Activated CD4-positive, alpha-beta memory T cell treated with anti-CD3 and anti-CD28 coated beads, Interleukin-2, amount 10 ng/mL, durations not matched to agents 7 days and 5 days (primary cell): ENCODE data around the gene RAD9A. TPM values are rescaled to one million over a fixed set of nuclear protein-coding genes. Genes with fewer than 3 reads are reported as not detected.

ENCODE experiments used
- CTCF ChIA-PET: fragments of 350-600 bp; sonication (Branson Sonifier 250); formaldehyde crosslinking; loops from one replicate; lab custom pipeline; 2021; ENCODE audit warnings: antibody characterized with exemption, inconsistent platforms; lab: Charles Lee
- POLR2A ChIA-PET: fragments of 350-600 bp; sonication (Branson Sonifier 250); formaldehyde crosslinking; loops from one replicate; lab custom pipeline; 2021; ENCODE audit warnings: antibody characterized with exemption; lab: Charles Lee
- DNase-seq: peaks from one replicate; pipeline ENCODE4 v3.0.0-alpha.2; 2020
- H3K27ac Mint-ChIP-seq: one replicate; pipeline ENCODE4 v1.8.0; 2021; ENCODE audit warnings: mild to moderate bottlenecking, mixed read lengths
- H3K27me3 Mint-ChIP-seq: one replicate; pipeline ENCODE4 v1.8.0; 2021; ENCODE audit warnings: mixed read lengths
- H3K36me3 Mint-ChIP-seq: one replicate; pipeline ENCODE4 v1.8.0; 2021; ENCODE audit warnings: low read depth, mixed read lengths
- H3K4me1 Mint-ChIP-seq: one replicate; pipeline ENCODE4 v1.8.0; 2021; ENCODE audit warnings: mixed read lengths
- H3K4me3 Mint-ChIP-seq: one replicate; pipeline ENCODE4 v1.8.0; 2021; ENCODE audit warnings: mild to moderate bottlenecking, mixed read lengths
- H3K9me3 Mint-ChIP-seq: one replicate; pipeline ENCODE4 v1.8.0; 2021; ENCODE audit warnings: mixed read lengths
- total RNA-seq, 2 experiments: library from RNA; stranded (reverse); gene quantifications; one replicate each; pipeline ENCODE4 v1.2.3, GENCODE V29; 2021

RAD9A gene
- total RNA-seq, 2 experiments from 2014 or later = 48.0 to 53.9 TPM

DNA sequence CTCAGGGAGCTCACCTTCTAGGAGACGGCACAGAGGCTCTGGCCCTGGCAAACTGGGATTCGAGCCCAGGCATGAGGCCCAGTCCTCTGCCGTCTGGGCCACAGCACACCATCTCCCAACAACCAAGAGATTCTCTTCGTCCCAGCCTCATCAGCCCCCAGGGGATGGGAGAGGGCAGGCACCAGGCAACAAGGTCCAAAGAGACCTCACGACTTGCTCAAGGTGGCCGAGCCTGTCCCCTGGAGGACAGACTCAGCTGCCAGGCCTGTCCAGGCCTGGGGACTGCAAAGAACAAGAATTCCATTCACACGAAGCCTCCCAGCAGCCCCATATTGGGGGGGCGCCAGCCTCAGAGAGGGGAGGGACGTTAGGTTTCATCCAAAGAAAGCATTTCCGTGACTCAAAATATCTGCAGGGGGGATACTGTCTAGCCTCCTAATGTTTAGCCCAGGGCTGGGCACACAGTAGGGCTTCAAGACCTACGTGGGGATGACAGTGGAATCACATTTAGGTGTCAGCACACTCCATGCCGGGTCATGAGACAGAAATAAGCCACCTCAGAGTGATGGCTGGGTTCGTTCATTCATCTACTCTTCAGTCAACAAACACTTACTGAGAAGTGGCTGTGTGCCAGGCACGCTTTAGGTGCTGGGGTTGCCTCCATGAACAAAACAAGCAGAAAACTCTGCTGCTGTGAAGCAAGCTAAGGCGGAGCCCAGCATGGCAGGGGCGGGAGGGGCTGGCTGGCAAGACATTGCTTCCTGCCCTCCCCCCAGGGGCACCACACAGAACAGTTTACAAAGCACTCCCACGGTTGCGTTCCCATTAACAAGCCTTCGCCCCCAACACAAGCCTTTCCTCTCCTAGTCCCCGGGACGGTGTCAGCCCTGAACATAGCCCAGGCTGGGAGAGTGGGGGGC lies 24.9 kb downstream of the RAD9A start:
- peaks cover 17% of the 10 kb centered on the region for H3K27me3 Mint-ChIP-seq
- H3K27ac Mint-ChIP-seq = peak overlapping the region; percentile 56
- peaks cover 55% of the 10 kb centered on the region for H3K4me1 Mint-ChIP-seq
- ChIA-PET POLR2A (interaction anchor here (1.0 to 11.7 kb wide), 8 partner anchors 9 to 68 kb away, joined by 3 to 155 read pairs (median 15); partner anchors contain the start of genes POLD4, PPP1CA, PTPRCAP and RPS6KB2), CTCF (interaction anchor here (2.5 kb wide), 1 partner anchor 13 kb away, joined by 10 read pairs; the partner anchor contains the start of gene TBC1D10C)
- peak overlapping the region; percentile 38 for H3K4me3 Mint-ChIP-seq
- peak; percentile 63 for DNase-seq
- H3K36me3 Mint-ChIP-seq = no peaks in the 10 kb centered on the region
- no peaks in the 10 kb centered on the region for H3K9me3 Mint-ChIP-seq

DNA sequence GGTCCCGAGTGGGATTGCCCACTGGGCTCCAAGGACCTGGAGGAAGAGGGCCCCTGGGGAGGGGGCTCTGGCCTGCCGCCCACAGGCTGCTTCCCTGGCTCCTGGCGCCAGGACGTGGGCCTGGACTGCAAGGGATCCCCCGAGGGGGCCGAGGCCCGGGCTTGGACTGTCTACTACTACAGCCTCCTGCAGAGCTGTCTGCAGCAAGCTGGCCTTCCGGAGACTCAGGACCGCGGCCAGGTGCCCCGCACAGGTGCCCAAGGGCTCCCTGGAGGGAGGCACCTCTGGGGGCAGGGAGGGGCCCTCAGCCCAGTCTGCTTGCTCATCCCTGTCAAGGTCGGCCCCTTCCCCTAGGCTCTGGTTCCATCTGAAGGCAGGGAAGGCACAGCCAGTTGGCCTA lies 25.6 kb downstream of the RAD9A start:
- ChIA-PET CTCF (interaction anchor here (2.0 to 2.5 kb wide), 2 partner anchors 14 to 16 kb away, joined by 10 read pairs; partner anchors contain the start of genes PPP1CA and TBC1D10C), POLR2A (interaction anchor here (1.0 to 11.7 kb wide), 11 partner anchors 9 to 67 kb away, joined by 3 to 155 read pairs (median 6); partner anchors contain the start of genes AIP, GPR152, POLD4 and PPP1CA)
- Mint-ChIP-seq H3K36me3 (no peaks in the 10 kb centered on the region), H3K9me3 (no peaks in the 10 kb centered on the region), H3K27me3 (peaks cover 17% of the 10 kb centered on the region), H3K27ac (no peak overlapping the region), H3K4me1 (peaks cover 47% of the 10 kb centered on the region), H3K4me3 (no peak overlapping the region)
- DNase-seq = no peak

DNA sequence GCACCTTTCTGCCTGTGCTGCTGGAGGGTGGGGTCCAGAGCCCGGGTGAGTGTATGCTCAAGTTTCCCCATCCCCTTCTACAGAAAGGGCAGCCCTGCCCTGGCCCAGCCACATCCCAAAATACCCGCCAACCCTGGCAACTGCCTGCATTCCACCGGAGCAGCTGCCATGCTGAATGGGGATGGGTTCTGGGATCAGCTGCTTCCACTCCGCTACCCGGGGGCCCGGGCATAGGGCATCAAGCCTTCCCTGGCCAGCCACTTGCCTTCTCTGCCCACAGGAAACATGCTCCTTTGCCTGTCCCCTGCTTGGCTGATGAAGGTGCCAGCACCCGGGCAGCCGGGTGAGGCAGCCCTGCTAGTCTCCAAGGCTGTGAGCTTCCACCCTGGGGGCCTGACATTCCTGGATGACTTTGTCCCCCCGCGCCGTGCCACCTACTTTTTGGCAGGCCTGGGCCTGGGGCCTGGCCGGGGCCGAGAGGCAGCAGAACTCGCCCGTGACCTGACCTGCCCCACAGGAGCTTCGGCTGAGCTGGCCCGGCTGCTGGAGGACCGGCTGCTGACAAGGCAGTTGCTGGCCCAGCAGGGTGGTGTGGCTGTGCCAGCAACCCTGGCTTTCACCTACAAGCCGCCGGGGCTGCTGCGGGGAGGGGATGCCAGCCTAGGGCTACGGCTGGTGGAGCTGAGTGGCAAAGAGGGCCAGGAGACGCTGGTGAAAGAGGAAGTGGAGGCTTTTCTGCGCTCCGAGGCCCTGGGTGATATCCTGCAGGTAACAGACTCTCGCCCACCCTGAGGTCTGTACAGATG lies 26.9 kb downstream of the RAD9A start:
- Mint-ChIP-seq H3K4me3 (no peak overlapping the region), H3K27me3 (peaks cover 13% of the 10 kb centered on the region), H3K9me3 (no peaks in the 10 kb centered on the region), H3K27ac (no peak overlapping the region), H3K4me1 (peaks cover 46% of the 10 kb centered on the region), H3K36me3 (no peaks in the 10 kb centered on the region)
- CTCF ChIA-PET = interaction anchor here (0.6 to 2.5 kb wide), 4 partner anchors 15 to 87 kb away, joined by 3 to 10 read pairs (median 7); partner anchors contain the start of genes PPP1CA and TBC1D10C
- DNase-seq = no peak
- POLR2A ChIA-PET = interaction anchor here (0.6 to 11.7 kb wide), 11 partner anchors 9 to 130 kb away, joined by 3 to 155 read pairs (median 6); partner anchors contain the start of genes AIP, GPR152, POLD4 and PPP1CA

DNA sequence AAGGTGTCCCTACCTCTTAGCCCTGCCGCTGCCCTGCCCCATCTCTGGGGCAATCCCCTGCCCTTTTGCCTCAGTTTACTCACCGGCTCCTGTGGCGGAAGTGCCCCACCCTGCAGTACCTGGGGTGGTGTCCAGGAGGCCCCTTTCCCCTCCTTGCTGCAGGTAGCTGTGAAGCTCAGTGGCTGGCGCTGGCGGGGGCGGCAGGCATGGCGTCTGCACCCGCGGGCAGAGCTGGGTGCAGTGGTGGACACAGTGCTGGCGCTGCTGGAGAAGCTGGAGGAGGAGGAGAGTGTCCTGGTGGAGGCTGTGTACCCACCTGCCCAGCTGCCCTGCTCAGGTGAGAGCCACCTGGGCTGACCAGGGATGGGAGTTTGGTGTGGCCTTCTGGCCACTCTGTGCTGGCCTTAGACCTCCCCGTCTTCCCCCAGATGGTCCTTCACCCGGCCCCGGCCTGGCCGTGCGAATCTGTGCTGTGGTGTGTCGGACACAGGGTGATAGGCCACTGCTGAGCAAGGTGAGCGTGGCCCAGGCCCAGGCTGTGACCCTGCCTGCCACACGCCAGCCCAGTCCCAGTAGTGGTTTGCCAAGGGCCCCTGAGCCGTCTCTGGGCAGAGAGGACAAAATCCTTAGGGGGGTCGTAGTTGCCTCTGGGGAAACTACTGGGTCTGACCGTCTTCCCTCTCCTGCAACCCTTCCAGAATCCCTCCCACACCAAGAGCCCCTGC lies 27.7 kb downstream of the RAD9A start:
- H3K27ac Mint-ChIP-seq = no peak overlapping the region
- DNase-seq = no peak
- no peaks in the 10 kb centered on the region for H3K9me3 Mint-ChIP-seq
- ChIA-PET POLR2A (interaction anchor here (0.6 to 11.7 kb wide), 13 partner anchors 8 to 131 kb away, joined by 3 to 155 read pairs (median 6); partner anchors contain the start of genes AIP, GPR152, POLD4 and PPP1CA), CTCF (interaction anchor here (0.6 to 2.0 kb wide), 5 partner anchors 10 to 39 kb away, joined by 3 to 10 read pairs (median 5); partner anchors contain the start of genes PPP1CA and TBC1D10C)
- peaks cover 13% of the 10 kb centered on the region for H3K27me3 Mint-ChIP-seq
- no peaks in the 10 kb centered on the region for H3K36me3 Mint-ChIP-seq
- peaks cover 47% of the 10 kb centered on the region for H3K4me1 Mint-ChIP-seq
- peak overlapping the region; percentile 17 for H3K4me3 Mint-ChIP-seq

DNA sequence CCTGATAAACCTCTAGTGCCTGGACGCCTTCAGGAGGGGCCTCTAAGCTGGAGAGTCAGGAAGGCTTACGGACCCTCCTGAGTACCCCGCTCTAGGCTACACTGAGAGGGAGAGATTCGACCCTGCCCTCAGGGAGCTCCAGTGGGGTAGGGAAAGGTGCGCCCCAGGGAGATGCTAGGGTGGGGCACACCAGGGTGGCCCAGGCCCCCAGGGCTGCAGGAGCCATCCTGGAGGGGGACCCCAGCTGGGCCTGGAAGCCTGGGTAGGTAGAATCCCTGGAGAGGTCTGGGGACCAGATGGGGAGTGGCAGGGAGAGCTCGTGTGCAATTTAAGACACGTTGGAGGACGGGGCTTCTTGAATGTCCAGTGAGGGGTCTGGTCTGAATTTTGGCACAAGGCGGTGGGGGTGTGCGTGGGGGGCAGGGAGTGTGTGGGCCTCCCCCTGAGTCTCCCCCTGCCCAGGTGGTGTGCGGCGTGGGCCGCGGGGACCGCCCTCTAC lies 28.4 kb downstream of the RAD9A start:
- ChIA-PET POLR2A (interaction anchor here (0.8 to 11.7 kb wide), 10 partner anchors 8 to 66 kb away, joined by 3 to 155 read pairs (median 19); partner anchors contain the start of genes AIP, POLD4, PPP1CA and PTPRCAP), CTCF (interaction anchor here (0.5 to 1.5 kb wide), 4 partner anchors 16 to 989 kb away, joined by 3 to 9 read pairs (median 4); partner anchors contain the start of genes PPP1CA, PTPRCAP and TBC1D10C)
- H3K36me3 Mint-ChIP-seq = no peaks in the 10 kb centered on the region
- peaks cover 12% of the 10 kb centered on the region for H3K27me3 Mint-ChIP-seq
- no peaks in the 10 kb centered on the region for H3K9me3 Mint-ChIP-seq
- no peak for DNase-seq
- H3K4me1 Mint-ChIP-seq = peaks cover 53% of the 10 kb centered on the region
- H3K4me3 Mint-ChIP-seq = peak overlapping the region; percentile 71
- H3K27ac Mint-ChIP-seq = no peak overlapping the region

DNA sequence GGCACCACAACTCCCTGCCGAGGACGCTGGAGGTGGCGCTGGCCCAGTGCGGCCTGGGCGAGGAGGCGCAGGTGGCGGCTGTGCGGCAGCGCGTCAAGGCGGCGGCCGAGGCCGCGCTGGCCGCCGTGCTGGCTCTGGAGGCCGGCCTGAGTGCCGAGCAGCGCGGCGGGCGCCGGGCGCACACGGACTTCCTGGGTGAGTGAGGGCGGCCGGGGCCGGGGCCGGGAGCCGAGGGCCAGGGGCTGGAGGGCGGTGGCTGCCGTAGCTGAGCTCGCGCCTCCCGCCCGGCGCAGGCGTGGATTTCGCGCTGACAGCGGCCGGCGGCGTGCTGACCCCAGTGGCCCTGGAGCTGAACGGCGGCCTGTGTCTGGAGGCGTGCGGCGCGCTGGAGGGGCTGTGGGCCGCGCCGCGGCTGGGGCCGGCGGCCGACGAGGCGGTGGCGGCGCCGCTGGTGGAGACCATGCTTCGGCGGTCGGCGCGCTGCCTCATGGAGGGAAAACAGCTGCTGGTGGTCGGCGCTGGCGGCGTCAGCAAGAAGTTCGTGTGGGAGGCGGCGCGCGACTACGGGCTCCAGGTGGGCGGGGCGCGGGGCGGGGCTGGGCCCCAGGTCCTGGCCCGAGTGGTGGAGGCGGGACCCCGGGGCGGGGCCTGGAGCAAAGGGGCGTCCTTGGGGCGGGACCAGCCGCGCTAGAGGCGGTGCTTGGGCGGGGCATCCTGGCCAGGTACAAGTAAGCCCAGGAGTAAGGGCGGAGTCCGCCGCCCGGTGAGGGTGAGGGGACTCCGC lies 29.1 kb downstream of the RAD9A start:
- CTCF ChIA-PET = interaction anchor here (0.5 to 1.5 kb wide), 4 partner anchors 16 to 990 kb away, joined by 3 to 9 read pairs (median 4); partner anchors contain the start of genes PPP1CA, PTPRCAP and TBC1D10C
- POLR2A ChIA-PET = interaction anchor here (0.8 to 11.7 kb wide), 8 partner anchors 7 to 67 kb away, joined by 3 to 155 read pairs (median 22); partner anchors contain the start of genes POLD4, PPP1CA, PTPRCAP and RPS6KB2
- H3K9me3 Mint-ChIP-seq = no peaks in the 10 kb centered on the region
- H3K36me3 Mint-ChIP-seq = no peaks in the 10 kb centered on the region
- peaks cover 56% of the 10 kb centered on the region for H3K4me1 Mint-ChIP-seq
- H3K27me3 Mint-ChIP-seq = peaks cover 12% of the 10 kb centered on the region
- DNase-seq = peak; percentile 97
- H3K27ac Mint-ChIP-seq = no peak overlapping the region
- H3K4me3 Mint-ChIP-seq = peak overlapping the region; percentile 71

DNA sequence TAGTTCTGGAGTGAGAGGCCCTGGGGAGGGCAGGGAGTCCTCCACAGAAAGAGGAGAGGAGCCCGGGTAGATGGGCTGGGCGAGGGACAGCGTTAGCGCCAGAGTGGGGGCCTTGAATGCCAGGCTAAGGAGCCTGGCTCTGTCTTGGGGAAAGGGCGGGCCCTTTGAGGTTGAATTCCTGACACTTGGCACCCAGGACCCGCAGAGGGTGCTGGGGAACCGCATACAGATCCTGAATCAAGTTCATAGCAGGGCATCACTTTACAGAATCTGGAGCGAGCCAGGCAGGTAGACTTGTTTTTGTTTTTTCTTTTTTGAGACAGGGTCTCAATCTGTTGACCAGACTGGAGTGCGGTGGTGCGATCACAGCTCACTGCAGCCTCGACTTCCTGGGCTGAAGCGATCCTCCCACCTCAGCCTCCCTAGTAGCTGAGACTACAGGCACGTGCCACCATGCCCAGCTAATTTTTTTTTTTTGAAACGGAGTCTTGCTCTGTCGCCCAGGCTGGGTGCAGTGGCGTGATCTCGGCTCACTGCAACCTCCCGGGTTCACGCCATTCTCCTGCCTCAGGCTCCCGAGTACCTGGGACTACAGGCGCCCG lies 29.7 kb downstream of the RAD9A start:
- ChIA-PET POLR2A (interaction anchor here (2.5 to 11.7 kb wide), 5 partner anchors 10 to 19 kb away, joined by 16 to 155 read pairs (median 66); partner anchors contain the start of genes PPP1CA, PTPRCAP and TBC1D10C), CTCF (no interaction called here)
- Mint-ChIP-seq H3K4me1 (peaks cover 49% of the 10 kb centered on the region), H3K4me3 (peak overlapping the region; percentile 45), H3K27ac (no peak overlapping the region), H3K36me3 (no peaks in the 10 kb centered on the region), H3K9me3 (no peaks in the 10 kb centered on the region), H3K27me3 (peaks cover 6% of the 10 kb centered on the region)
- DNase-seq = no peak

- H3K27me3 Mint-ChIP-seq = no peaks in the 10 kb centered on the region
- CTCF ChIA-PET = interaction anchor here (1.0 kb wide), 1 partner anchor 21 kb away, joined by 5 read pairs; the partner anchor contains the start of gene PPP1CA
- H3K27ac Mint-ChIP-seq = no peak overlapping the region
- no peaks in the 10 kb centered on the region for H3K9me3 Mint-ChIP-seq
- no peaks in the 10 kb centered on the region for H3K36me3 Mint-ChIP-seq
- H3K4me3 Mint-ChIP-seq = no peak overlapping the region
- peaks cover 51% of the 10 kb centered on the region for H3K4me1 Mint-ChIP-seq
- POLR2A ChIA-PET = interaction anchor here (1.2 to 4.5 kb wide), 4 partner anchors 10 to 22 kb away, joined by 3 to 25 read pairs (median 12); partner anchors contain the start of genes PPP1CA and PTPRCAP
- DNase-seq = no peak
These were observed 31.1 kb downstream of the RAD9A start for GRCh38 chr11:67422891-67423290.

GRCh38 chr11:67423466-67423865 lies 31.7 kb downstream of the RAD9A start:
- no peaks in the 10 kb centered on the region for H3K36me3 Mint-ChIP-seq
- H3K27ac Mint-ChIP-seq = no peak overlapping the region
- POLR2A ChIA-PET = interaction anchor here (1.2 to 4.5 kb wide), 4 partner anchors 11 to 22 kb away, joined by 3 to 25 read pairs (median 12); partner anchors contain the start of genes PPP1CA and PTPRCAP
- H3K27me3 Mint-ChIP-seq = no peaks in the 10 kb centered on the region
- no peak overlapping the region for H3K4me3 Mint-ChIP-seq
- CTCF ChIA-PET = interaction anchor here (1.0 kb wide), 1 partner anchor 22 kb away, joined by 5 read pairs; the partner anchor contains the start of gene PPP1CA
- H3K4me1 Mint-ChIP-seq = peaks cover 48% of the 10 kb centered on the region
- H3K9me3 Mint-ChIP-seq = no peaks in the 10 kb centered on the region
- no peak for DNase-seq
